PC-9 (cell line): Measurements from ENCODE around the gene LGALS8.

Source experiments
- EZH2 ChIP-seq: fragments of 200-600 bp; sonication (generic); IDR thresholded peaks from 2 replicates; pipeline ENCODE4 v1.8.0; 2017; ENCODE audit warnings: antibody characterized with exemption, low read depth
- TF ChIP-seq, protein P1 (sequence below): fragments of 200-600 bp; sonication (generic); conservative IDR thresholded peaks from 2 replicates; pipeline ENCODE4 v1.6.1; 2017; ENCODE audit warnings: mixed run types, antibody characterized with exemption, mild to moderate bottlenecking, moderate library complexity

DNA sequence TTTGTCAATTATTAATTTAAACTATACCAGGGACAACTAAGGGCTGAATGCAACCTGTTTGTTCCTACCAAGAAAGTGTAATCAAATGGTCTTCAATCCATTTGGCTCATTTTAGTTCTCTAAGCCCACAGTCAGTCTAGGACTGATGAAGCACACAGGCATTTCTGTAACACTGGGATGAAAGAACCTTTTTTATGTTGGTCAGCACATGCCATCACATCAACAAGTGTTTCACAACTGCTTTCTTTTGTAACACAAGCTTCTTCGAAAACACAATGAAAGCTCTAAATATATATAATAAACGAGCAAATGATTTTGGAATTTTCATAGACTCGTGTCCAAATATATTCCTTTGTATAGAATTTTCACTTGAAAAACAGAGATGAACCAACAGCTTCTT lies 51.7 kb downstream of the LGALS8 start:
- TF ChIP-seq EZH2 = no peak
- TF ChIP-seq, protein P1, sequence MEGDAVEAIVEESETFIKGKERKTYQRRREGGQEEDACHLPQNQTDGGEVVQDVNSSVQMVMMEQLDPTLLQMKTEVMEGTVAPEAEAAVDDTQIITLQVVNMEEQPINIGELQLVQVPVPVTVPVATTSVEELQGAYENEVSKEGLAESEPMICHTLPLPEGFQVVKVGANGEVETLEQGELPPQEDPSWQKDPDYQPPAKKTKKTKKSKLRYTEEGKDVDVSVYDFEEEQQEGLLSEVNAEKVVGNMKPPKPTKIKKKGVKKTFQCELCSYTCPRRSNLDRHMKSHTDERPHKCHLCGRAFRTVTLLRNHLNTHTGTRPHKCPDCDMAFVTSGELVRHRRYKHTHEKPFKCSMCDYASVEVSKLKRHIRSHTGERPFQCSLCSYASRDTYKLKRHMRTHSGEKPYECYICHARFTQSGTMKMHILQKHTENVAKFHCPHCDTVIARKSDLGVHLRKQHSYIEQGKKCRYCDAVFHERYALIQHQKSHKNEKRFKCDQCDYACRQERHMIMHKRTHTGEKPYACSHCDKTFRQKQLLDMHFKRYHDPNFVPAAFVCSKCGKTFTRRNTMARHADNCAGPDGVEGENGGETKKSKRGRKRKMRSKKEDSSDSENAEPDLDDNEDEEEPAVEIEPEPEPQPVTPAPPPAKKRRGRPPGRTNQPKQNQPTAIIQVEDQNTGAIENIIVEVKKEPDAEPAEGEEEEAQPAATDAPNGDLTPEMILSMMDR = no peak
